ENCODE measurements around the gene LMO1.

LMO1 gene

DNA sequence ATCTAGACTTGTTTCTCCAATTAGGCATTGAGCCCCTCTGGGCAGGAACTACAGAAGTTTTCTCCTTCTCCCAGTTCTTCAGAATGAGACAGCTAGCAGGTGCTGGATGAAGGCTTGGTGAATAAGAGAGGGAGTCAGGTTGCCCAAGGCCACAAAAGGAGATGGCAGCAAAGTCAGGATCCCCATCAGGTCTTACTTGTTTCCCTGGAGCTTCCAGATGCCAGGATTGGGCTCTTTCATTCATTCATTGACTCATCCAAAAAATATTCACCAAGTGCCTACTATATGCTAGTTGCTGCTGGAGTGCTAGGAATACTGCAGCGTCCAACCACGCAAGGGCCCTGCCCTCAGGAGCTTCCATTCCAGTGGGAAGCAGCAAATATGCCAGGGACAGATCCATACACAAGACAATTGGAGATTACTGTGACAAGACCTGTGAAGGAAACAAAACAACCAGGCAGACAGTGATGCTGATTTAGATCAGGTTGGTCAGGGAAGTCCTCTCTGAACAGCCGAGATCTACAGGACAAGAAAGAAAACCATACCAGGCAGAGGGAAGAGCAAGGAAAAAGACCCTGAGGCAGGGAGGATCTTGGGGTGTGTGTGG lies 24.6 kb upstream of the LMO1 start:
- no peak for DNase-seq (ENCODE audit: low spot score)

DNA sequence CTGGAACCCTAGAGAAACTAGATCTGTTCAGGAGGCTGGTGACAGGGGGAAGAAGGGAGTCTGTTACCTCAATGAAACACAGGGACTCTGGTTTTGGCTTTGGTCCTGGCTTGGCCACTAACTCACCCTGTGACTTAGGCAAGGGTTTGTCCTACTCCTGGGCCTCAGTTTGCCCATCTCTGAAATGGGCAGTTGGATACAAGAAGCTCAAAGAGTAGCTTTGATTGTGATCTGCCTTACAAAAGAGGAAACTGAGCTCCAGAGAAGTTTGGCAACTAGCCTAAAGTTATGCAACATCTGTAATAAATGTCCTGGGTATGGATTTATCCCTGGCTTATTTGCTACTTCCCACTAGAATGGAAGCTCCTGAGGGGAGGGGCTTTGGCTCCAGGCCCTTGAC lies 24.0 kb upstream of the LMO1 start:
- DNase-seq (ENCODE audit: low spot score), result no peak

DNA sequence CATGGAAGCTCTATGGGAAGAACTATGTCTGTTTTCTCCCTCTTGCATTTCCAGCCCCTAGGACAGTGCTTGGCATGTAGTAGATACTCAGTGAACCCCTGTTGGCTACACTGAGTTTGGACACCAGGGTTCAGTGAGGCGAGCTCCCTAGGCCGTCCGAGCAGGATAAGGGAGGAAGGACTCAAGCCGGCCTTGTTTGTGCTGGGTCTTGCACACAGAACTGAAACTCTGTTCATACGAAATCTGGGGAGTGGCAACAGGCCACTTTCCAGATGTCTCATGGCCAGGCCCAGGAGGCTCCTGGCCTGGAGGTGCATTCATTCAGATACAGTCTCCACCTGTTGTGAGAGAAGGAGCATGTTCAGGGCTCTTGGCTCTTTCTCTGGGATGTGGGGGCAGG lies 23.6 kb upstream of the LMO1 start:
- DNase-seq (ENCODE audit: low spot score), result no peak

DNA sequence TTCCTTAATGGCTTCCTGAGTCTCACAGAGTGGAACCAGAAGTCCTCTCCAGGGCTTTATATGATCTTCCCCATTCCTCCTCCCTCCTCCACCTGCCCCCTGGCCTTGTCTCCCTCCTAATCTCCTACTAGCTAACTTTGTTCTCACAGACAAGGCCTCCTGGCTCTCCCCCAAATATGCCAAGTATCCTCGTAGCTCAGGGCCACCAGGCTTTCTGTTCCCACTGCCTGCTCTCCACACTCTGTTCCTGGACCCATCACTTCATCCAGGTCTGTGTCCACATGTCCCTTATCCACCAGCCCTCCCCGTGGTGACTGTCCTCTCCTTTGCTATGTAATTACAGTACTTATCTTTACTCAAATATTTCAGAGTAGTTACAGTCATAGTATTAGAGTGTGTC lies 23.2 kb upstream of the LMO1 start:
- DNase-seq (ENCODE audit: low spot score), result no peak

DNA sequence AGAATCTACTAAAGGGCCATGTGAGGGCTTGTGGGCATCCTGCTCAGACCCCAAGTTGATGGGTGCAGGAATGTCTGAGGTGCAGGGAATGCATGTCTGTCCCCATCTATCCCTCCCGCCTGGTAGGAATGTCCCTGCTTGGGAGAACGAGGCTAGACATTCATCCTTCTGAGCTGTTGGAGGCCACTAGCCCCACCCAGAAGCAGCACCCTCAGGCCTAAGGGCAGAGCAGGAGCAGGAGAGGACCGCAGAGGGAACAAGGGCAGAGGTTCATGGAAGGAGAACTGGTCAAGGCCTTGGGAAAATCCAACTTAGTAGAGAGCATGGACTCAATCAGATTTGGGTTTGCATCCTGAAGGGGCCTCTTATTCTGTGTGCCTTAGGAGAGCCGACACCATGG lies 22.1 kb upstream of the LMO1 start:
- no peak for DNase-seq (ENCODE audit: low spot score)

DNA sequence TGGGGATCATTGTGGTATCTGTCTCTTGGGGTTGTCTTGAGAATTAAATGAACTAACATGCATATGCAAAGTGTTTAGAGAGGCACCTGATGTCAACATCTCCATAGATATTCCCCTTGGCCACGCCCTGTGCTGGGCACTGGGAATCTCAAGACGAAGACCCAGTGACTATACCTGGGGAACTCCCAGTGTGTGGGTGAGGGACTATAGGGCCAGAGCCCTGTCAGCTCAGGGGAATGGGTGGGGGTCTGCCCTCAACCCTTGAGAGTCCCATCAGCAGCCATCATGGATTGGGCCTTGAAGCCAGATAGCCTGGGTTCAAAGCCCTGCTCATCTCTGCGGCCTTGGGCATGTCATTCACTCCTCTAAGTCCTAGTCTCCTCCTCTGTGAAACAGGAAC lies 21.6 kb upstream of the LMO1 start:
- no peak for DNase-seq (ENCODE audit: low spot score)

DNA sequence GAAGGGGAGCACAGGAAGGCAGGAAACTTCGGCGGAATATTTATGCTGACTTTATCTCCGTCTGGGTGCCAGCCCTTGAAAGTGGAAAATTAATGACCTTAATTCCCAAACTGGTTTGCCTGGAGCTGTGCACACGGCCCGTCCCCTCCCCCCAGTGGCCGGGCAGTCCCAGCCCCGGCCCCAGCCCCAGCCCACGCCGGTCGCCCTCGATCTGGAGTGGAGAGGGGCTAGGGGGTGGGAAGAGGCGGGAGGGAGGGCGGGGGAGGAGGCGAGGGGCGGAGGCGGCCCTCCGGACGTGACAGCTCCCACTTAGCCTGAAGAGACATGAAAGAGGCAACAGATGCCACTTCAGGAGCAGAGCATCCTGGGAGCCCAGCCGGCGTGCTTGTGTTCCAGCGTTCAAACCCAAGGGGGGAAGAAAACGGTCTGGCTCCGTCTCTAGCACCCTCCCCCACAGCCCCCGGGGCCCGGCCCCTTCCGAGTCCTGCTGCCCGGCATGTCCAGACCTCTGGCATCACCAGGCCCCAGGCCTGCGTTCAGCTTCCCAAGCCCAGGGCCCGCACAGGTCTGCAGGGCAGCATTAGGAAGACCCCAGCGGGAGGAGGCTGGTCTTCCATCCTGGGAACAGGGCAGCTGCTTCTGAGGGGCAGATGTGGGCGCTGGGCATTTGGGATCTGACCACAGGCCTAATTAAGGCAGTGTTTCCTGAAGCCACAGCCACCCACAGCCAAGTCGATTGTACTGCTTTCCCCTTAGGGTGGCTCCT lies 20.0 kb upstream of the LMO1 start:
- DNase-seq (ENCODE audit: low spot score), result no peak

DNA sequence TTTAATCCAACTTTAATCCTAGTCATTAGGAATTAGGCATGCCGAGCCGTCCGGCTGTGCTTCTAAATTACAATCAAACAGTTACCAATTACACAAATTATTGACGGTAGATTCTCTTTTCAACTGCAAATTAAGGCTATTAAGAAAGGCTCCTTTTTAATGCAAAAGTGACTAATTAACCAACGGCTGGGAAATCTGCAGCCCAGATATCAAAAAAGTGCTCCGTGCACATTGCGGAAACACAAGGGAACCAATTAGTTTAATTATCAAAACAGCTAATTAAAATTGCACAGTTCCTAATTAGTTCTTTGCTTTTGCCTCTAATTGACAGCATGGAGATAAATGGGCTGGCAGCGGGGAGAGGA lies 19.4 kb upstream of the LMO1 start:
- DNase-seq (ENCODE audit: low spot score), result no peak

DNA sequence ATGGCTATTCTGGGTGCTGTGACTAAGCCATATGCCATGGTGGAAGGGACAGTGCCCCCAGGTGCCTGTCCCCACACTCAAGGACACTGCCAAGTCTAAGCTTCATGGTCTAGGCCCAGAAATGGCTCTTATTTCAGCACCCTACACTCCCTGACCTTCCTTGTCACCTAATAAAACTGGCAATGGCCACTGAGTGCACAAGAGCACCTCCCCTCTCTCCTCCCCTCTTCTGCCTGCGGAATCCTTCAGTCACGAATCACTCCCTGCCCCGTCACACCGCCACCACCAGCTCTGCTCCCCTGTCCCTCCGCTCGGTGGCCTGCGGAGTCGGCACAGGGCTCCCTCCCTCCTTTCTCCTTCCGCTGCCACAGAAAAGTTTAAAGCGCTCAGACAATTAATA lies 19.0 kb upstream of the LMO1 start:
- no peak for DNase-seq (ENCODE audit: low spot score)

DNA sequence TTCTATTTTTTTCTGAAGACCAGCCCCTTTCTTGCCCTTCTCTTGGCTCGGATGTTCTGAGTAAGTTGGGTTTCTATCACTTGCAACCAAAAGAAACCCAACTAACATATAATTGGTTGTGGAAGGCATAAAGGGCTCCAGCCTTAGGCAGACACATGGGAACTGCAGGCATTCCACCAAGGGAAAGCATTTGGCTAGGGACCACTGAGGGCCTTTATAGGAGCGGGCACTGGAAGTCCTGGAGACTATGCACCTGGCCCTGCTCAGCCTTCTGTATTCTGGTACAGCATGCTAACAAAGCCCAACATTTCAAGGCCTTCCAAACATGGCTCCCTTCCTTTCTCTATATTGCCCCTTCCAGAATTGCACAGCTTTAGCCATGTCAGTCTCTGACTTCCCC lies 17.6 kb upstream of the LMO1 start:
- DNase-seq (ENCODE audit: low spot score), result no peak

DNA sequence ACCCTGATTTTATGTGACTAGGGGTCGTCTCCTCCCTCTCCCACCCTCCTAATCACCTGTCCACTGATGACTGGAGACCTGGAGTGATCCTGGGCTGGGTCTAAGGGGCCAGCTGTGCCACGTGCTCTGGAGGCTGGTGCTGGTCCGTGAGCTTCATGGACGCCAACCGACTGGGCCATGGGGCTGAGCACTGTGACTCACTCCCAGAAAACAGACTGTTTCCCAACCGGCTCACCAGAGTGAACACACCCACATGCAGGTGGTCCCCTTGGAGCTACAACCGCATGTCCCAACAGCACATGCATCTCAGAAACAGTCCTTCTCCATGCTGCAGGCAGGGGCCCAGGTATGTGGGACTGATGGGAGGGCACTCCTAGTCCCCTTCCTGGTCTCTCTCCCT lies 14.0 kb upstream of the LMO1 start:
- DNase-seq (ENCODE audit: low spot score), result no peak

DNA sequence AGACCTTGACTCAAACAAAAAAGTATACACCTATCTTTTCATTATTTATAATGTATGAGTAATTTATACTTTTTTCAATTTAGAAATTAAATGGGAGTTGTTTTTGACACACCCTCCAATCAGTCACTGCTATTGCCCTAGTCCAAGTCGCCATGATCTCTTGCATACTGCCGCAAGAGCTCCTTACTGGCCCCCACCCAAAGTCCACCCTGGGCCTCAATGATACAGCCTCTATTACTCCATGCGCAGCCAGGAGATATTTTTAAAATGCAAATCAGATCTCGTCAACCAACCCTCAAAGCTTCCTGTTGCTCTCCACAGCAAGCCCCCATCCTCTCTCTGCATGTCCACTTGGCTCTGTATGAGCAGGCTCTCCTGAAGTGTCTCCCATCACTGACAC lies 12.8 kb upstream of the LMO1 start:
- no peak for DNase-seq (ENCODE audit: low spot score)

DNA sequence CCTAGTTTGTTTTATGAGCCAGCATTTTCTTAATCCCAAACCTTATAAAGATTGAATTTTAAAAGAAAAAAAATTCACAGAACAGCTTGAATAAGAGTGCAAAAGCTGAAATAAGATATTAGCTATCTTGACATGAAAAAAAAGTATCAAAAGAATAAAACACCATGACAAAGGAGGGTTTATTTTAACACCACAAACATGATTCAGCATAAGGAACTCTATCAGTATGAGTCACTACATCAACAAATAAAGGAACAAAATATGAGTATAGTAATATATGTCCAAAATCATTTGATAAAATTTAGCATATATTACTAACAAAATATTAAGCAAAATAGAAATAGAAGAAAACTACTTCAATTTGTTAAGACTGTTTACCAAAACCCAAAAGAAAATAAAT lies 9.6 kb upstream of the LMO1 start:
- no peak for DNase-seq (ENCODE audit: low spot score)

DNA sequence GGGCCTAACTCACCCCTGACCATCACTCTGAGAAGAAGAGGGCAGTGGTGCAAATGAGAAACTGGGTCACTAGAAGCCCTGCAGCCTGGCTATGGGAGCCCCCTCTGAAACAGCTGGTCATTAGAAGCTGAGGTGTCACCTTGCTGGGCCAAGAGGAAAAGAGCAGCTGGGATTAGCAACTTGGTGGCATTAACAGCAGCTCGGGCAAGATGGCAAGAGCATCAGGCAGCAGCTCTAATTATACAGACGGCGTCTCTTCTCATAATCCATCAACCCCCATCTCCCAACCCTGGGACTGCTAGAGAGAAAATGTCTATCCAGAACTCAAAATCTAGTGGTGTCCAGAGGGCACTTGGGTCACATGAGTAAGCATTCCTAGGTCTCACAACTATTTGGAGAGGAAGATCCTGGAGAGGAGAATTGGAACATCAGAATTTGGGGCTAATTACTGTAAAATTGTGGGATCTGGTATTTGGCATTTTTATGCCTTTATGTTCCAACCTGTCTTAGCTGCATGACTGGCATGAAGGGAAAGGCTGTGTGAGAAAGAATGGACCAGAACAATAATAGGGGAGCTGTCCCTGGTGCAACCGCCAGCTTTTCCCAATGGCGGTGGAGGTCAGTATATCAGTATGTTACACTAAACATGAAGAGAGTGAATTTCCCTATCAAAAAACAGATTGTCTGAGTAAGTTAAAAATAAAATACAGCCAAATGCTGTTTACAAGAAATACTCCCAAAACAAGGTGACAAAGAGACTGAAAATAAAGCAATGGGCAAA lies 7.6 kb upstream of the LMO1 start:
- no peak for DNase-seq (ENCODE audit: low spot score)

DNA sequence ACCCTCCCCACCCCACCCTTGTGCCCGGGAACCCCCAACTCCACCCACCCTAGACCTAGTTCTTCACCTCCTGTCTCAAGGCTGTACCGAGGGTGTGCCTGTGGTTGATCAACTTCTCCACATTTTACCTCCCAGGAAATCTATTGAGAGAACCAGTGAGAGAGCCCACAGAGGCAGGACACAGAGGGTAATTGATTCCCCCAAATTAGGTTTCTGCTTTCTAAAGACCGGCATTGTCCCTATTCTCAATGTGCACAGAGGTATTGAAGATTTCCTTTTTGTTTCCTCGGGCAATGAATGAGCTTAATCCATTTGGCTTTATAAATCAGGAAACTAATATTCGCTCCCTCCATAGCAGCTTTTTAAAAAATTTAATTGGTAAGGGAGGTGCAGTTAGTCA lies 6.0 kb upstream of the LMO1 start:
- DNase-seq (ENCODE audit: low spot score), result no peak

DNA sequence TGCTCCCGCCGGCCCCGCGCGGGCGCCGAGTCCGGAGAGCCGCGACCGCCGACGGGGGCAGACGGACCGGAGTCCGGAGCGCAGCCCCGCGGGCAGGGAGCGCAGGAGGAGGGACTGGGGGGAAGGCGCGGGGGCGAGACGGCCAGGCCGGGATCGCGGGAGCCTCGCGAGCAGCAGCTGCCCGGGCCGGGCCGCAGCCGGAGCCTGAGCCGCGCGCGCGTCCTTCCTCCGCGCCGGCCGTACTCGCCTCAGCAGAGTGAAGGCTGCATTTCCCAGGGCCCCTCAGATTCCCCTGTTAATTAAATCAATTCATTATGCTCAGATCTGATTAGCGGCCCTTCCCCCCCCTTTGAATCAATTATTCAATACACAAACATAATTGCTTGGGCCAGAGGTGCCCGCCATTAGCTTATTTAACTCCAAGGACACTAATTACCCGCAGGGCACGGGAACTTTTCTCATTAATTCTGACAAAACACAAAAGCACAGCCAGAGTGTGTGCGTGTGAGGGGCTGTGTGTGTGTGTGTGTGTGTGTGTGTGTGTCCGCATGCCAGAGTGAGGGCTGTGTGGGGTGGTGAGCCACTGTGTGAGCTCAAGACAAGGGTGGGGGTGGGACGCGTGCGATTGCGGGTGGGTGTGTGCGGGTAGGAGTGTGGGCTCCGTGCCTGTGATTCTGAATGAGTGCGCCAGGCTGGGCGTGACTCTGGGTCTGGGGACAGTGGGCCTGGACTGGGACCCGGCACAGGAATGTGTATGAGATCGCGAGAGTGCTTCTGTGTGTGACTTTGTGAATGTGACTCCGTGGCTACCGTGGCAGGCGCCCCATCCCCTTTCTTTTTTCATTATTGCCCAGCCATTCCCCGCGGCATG lies 5.1 kb upstream of the LMO1 start:
- DNase-seq (ENCODE audit: low spot score), result no peak

DNA sequence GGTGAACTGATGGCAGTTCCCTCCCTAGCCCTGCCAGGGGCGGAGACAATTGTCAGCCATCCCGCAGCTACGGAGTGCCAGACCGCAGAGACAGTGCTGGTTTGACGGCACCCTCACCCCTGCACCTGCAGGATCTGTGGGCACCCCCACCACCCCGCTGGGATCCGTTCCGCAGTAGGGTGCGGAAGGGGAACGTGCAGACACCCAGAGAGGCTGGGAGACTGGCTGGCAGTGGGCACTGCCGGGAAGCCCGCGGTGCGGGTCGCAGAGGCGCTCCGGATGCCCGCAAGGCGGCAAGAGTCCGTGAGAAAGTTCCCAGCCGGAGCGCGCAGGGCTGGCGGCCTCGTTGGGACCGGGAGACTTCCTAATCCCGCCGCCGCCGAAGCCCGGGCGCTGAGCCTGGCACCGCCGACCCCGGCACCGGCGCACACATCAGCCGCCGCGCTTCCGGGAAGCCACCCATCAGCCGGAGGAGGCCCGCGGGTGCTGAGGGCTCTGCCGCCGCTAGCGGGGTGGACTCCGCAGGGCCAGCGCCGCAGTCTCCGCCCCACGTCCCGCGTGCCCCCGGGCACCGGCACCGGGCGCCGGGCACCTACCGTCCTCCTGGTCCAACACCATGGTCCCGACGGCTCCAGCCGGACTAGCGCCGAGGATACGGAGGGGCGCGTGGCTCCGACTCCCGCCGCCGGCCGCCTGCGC lies 4.3 kb upstream of the LMO1 start:
- no peak for DNase-seq (ENCODE audit: low spot score)

DNA sequence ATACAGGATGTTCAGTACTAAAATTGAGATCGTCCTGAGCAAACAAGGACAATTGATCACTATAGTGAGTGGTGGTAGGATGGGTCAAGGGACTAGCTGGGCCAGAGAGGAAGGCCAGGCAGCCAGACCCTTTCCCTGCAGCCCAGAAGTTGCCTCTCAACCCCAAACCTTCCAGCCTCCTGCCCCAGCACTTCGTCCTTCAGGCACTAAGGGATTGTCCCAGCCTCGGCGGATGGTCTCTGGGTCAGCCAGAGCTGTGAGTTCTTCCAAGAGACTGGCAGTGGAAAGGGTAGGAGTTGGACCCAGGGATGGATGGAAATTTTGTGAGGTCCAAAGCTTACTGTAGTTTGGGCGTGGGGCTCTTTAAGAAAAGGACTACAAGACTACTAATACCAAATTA lies 3.6 kb upstream of the LMO1 start:
- no peak for DNase-seq (ENCODE audit: low spot score)

DNA sequence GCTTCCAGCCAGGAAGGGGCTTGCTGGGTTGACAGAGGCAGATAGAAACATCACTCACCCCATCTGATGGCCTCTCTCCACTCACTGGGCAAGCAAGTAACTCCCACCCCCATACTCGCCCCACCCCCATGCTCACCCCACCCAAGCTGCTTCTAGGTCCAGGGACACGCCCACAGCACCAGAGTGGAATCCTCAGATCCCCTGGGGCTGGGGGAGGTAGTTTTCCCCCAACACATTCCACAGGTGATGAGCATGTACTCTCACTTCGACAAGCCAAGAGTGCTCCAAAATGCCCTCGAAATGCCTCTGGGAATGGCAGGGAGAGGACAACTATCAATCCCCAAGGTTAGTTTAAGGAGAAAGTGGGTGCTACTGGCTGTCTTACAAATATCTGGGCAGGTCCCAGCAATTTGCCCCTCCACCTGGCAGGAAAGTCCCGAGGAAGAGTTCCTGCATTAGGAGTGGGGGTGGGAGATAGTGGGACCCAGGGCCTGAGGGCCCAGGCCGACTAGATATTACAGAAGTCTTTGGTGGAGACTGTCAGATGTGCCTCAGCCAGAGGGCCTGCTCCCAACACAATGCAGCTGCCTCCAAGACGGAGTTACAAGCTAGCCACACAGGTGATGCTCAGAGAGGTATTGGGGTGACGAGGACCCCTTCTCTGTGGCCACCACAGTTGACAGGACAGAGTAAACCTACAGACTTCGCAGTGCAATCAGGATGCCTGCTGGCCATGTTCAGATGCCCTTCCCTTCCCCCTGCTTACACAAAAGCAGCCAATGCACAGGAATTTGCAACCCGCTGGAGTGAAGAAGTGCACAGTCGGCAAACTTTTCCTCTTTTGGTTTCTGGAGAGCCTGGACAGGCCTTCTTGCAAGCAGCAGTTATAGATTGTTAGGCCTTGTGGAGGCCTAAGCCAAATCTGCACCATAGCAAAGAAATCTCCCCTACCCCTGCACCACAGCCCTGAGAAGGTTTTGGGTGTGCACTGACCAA lies 2.9 kb upstream of the LMO1 start:
- no peak for DNase-seq (ENCODE audit: low spot score)

DNA sequence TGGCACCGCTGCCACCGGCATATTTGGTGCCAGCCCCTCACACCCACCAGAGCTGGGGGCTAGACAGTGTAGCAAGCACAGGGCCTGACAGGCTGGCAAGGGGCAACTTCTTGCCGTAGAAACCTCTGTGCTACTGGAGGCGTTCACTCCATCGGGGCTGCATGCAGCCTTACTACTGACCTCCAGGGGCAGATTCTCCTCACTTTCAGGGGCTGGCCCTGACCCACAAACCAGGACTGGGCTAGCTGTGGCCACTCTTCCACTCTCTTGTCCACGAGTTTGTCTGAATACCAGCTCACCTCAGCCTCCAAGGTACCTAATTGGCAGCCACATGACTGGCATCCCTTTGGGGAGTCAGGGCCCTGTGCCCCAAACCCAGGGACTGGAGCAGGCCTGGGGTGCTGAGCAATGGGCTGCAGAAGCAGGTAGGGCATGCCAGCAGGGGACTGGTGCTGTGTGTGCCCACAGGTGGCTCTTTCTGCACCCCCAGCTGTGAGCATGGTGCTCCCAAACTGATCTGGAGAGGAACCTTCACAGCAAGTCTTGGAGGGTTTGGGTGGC lies 2.1 kb upstream of the LMO1 start:
- DNase-seq (ENCODE audit: low spot score), result no peak
